Osteocyte (in vitro differentiated cells): Measurements from ENCODE around the gene FAM193A. TPM values are rescaled to one million over a fixed set of nuclear protein-coding genes. Genes with fewer than 3 reads are reported as not detected.
A peak's percentile ranks its signal among the peaks of the same experiment; 100 is the strongest.
"Not testable (repeated sequence)": the region's sequence is repeated elsewhere in the genome, so short reads cannot be mapped to it uniquely, and the experiment has no call there.

Experiments
- DNase-seq: peaks from one replicate; pipeline ENCODE4 v3.0.0; 2021; ENCODE audit warnings: mixed read lengths; ENCODE audit not compliant: unreplicated experiment; ENCODE audit errors: extremely low spot score
- H3K27ac Mint-ChIP-seq: one replicate; pipeline ENCODE4 v1.8.0; 2021; ENCODE audit warnings: mild to moderate bottlenecking, mixed read lengths; ENCODE audit not compliant: unreplicated experiment
- H3K27me3 Mint-ChIP-seq: one replicate; pipeline ENCODE4 v1.8.0; 2021; ENCODE audit warnings: mixed read lengths; ENCODE audit not compliant: unreplicated experiment
- H3K36me3 Mint-ChIP-seq: one replicate; pipeline ENCODE4 v1.8.0; 2021; ENCODE audit warnings: mixed read lengths; ENCODE audit not compliant: unreplicated experiment
- H3K4me1 Mint-ChIP-seq: one replicate; pipeline ENCODE4 v1.8.0; 2021; ENCODE audit warnings: mixed read lengths; ENCODE audit not compliant: unreplicated experiment
- H3K4me3 Mint-ChIP-seq: one replicate; pipeline ENCODE4 v1.8.0; 2021; ENCODE audit warnings: mild to moderate bottlenecking, moderate library complexity, mixed read lengths; ENCODE audit not compliant: unreplicated experiment
- H3K9me3 Mint-ChIP-seq: one replicate; pipeline ENCODE4 v1.8.0; 2021; ENCODE audit warnings: mixed read lengths; ENCODE audit not compliant: unreplicated experiment
- CTCF ChIP-seq: fragments of 200-600 bp; sonication (generic); IDR thresholded peaks from 2 replicates; pipeline ENCODE4 v1.5.0; 2021; ENCODE audit warnings: antibody characterized with exemption, mild to moderate bottlenecking, moderate library complexity
- total RNA-seq: library from RNA; stranded (reverse); gene quantifications from 2 replicates; pipeline ENCODE4 v1.2.1, GENCODE V29; 2021

FAM193A gene
- total RNA-seq, 1 donor from 2014 or later: 35.3 TPM

- TF ChIP-seq CTCF: no peak
- Mint-ChIP-seq H3K27me3 (no peaks in the 10 kb centered on the region), H3K36me3 (peaks cover 2% of the 10 kb centered on the region), H3K4me3 (no peak overlapping the region), H3K4me1 (peaks cover 31% of the 10 kb centered on the region), H3K27ac (no peak overlapping the region), H3K9me3 (no peaks in the 10 kb centered on the region)
- no peak for DNase-seq
Measured at GRCh38 chr4:2607822-2608221, 71.4 kb downstream of the FAM193A start.

GRCh38 chr4:2608291-2608690 lies 71.8 kb downstream of the FAM193A start:
- H3K27me3 Mint-ChIP-seq: no peaks in the 10 kb centered on the region
- H3K4me1 Mint-ChIP-seq: peaks cover 32% of the 10 kb centered on the region
- H3K9me3 Mint-ChIP-seq: no peaks in the 10 kb centered on the region
- no peak for TF ChIP-seq CTCF
- DNase-seq: no peak
- no peak overlapping the region for H3K27ac Mint-ChIP-seq
- H3K36me3 Mint-ChIP-seq: peaks cover 2% of the 10 kb centered on the region
- no peak overlapping the region for H3K4me3 Mint-ChIP-seq

- peaks cover 34% of the 10 kb centered on the region for H3K4me1 Mint-ChIP-seq
Measured at GRCh38 chr4:2615821-2616220, 79.4 kb downstream of the FAM193A start.

GRCh38 chr4:2617955-2618354 lies 81.5 kb downstream of the FAM193A start:
- H3K27me3 Mint-ChIP-seq: no peaks in the 10 kb centered on the region
- no peak overlapping the region for H3K27ac Mint-ChIP-seq
- no peak for DNase-seq

More at GRCh38 chr4:2615821-2616220, 79.4 kb downstream of the FAM193A start:
- H3K4me3 Mint-ChIP-seq: no peak overlapping the region
- no peak for TF ChIP-seq CTCF
- H3K36me3 Mint-ChIP-seq: no peaks in the 10 kb centered on the region
- no peaks in the 10 kb centered on the region for H3K9me3 Mint-ChIP-seq
- H3K27ac Mint-ChIP-seq: peak overlapping the region; percentile 6
- no peaks in the 10 kb centered on the region for H3K27me3 Mint-ChIP-seq
- no peak for DNase-seq

GRCh38 chr4:2618729-2619128 lies 82.3 kb downstream of the FAM193A start:
- H3K27ac Mint-ChIP-seq, H3K36me3 Mint-ChIP-seq, H3K4me3 Mint-ChIP-seq, H3K9me3 Mint-ChIP-seq, H3K27me3 Mint-ChIP-seq, DNase-seq: not testable (repeated sequence)
- H3K4me1 Mint-ChIP-seq: peaks cover 34% of the 10 kb centered on the region

More at GRCh38 chr4:2617955-2618354, 81.5 kb downstream of the FAM193A start:
- Mint-ChIP-seq H3K36me3 (no peaks in the 10 kb centered on the region), H3K4me1 (peaks cover 31% of the 10 kb centered on the region), H3K4me3 (no peak overlapping the region), H3K9me3 (no peaks in the 10 kb centered on the region)
- no peak for TF ChIP-seq CTCF

- TF ChIP-seq CTCF: no peak
- DNase-seq: no peak
- no peaks in the 10 kb centered on the region for H3K9me3 Mint-ChIP-seq
- no peaks in the 10 kb centered on the region for H3K27me3 Mint-ChIP-seq
- H3K36me3 Mint-ChIP-seq: no peaks in the 10 kb centered on the region
- peak overlapping the region; percentile 18 for H3K27ac Mint-ChIP-seq
- peaks cover 29% of the 10 kb centered on the region for H3K4me1 Mint-ChIP-seq
- no peak overlapping the region for H3K4me3 Mint-ChIP-seq
Measured at GRCh38 chr4:2619459-2619858, 83.0 kb downstream of the FAM193A start.
